Measurements from ENCODE around the gene MISP3. TPM values are rescaled to one million over a fixed set of nuclear protein-coding genes. Genes with fewer than 3 reads are reported as not detected.
A peak's percentile ranks its signal among the peaks of the same experiment; 100 is the strongest.

MISP3 gene
- total and polyA plus RNA-seq, 9 of the 15 experiments (the other 6 are each of a cell fraction or from before 2014, with no cell fraction given) = 0.25 to 5.6 (median 1.6) TPM

GRCh38 chr19:14039181-14039580 lies 33.4 kb upstream of the MISP3 start:
- POLR2A ChIA-PET = interaction anchor here (1.3 kb wide), 1 partner anchor 19 kb away, joined by 3 read pairs; no protein-coding TSS in a partner anchor
- in situ Hi-C loops (cut with MboI) = no loop called here
- Histone ChIP-seq H4K20me1 (replicated peaks; ENCODE audit: control insufficient read depth, insufficient read depth, low read length) (no peaks in the 10 kb centered on the region), H3K9me1 (ENCODE audit: control insufficient read depth, insufficient read depth, low read length) (no peaks in the 10 kb centered on the region), H2AFZ (ENCODE audit: low read depth, low read length) (no peak overlapping the region), H3K27me3 (ENCODE audit: control insufficient read depth in 2 of 2, insufficient read depth in 2 of 2, low read length in 2 of 2) (no peaks in the 10 kb centered on the region), H3K9ac (ENCODE audit: insufficient read depth in 1 of 2, low read depth in 2 of 2, low read length in 2 of 2) (peak overlapping the region in 1 of 2 experiments; percentile 2; a peak in 1 of 4 replicates), H3K4me3 (no peak overlapping the region), H3K4me2 (ENCODE audit: insufficient read depth, low read length) (no peak overlapping the region), H3K79me2 (ENCODE audit: control insufficient read depth, insufficient read depth, low read length) (no peaks in the 10 kb centered on the region), H3K9me3 (replicated peaks; ENCODE audit: control insufficient read depth, insufficient read depth, low read depth, low read length) (no peaks in the 10 kb centered on the region), H3K36me3 (ENCODE audit: control insufficient read depth, insufficient read depth, low read length) (peaks cover 11% of the 10 kb centered on the region; the same call in 2 of the 3 replicates), H3K27ac (ENCODE audit: extremely low read depth, low read depth, low read length) (no peak overlapping the region; the same call in 2 of the 3 replicates), H3K4me1 (replicated peaks in 1 of 2; ENCODE audit: control insufficient read depth in 2 of 2, insufficient read depth in 2 of 2, low read length in 2 of 2) (peaks cover 4 to 15% of the 10 kb centered on the region in 2 experiments; a peak in 2 of 5 replicates)
- intact Hi-C loops (cut with micrococcal nuclease) = loop anchor here (10.0 kb wide), 1 partner anchor 84 kb away; the partner anchor contains the start of gene DCAF15
- no peak for ATAC-seq
- BruUV-seq (replicated peaks) = no TSS peak
- peak in 1 of 4 experiments; percentile 5 for DNase-seq (ENCODE audit: extremely low read depth in 1 of 4, low spot score in 3 of 4)
- TF ChIP-seq ZFP36 (IDR thresholded peaks at IDR 0.05; ENCODE audit: low read depth, low read length, partially characterized antibody) = peak; percentile 59
- no peak for TF ChIP-seq HLTF (IDR thresholded peaks at IDR 0.05)
- peak; percentile 81 for TF ChIP-seq BCOR (IDR thresholded peaks at IDR 0.05)
- peak; percentile 67 for TF ChIP-seq RBM25 (IDR thresholded peaks at IDR 0.05; ENCODE audit: low read depth, low read length, severe bottlenecking)
- peak; percentile 58; the same call in 1 of the 2 replicates for TF ChIP-seq HDAC2 (IDR thresholded peaks at IDR 0.05)
- peak; percentile 26 to 52; a peak in 2 of 4 replicates for TF ChIP-seq KDM1A (IDR thresholded peaks at IDR 0.05)
- TF ChIP-seq, protein P1, sequence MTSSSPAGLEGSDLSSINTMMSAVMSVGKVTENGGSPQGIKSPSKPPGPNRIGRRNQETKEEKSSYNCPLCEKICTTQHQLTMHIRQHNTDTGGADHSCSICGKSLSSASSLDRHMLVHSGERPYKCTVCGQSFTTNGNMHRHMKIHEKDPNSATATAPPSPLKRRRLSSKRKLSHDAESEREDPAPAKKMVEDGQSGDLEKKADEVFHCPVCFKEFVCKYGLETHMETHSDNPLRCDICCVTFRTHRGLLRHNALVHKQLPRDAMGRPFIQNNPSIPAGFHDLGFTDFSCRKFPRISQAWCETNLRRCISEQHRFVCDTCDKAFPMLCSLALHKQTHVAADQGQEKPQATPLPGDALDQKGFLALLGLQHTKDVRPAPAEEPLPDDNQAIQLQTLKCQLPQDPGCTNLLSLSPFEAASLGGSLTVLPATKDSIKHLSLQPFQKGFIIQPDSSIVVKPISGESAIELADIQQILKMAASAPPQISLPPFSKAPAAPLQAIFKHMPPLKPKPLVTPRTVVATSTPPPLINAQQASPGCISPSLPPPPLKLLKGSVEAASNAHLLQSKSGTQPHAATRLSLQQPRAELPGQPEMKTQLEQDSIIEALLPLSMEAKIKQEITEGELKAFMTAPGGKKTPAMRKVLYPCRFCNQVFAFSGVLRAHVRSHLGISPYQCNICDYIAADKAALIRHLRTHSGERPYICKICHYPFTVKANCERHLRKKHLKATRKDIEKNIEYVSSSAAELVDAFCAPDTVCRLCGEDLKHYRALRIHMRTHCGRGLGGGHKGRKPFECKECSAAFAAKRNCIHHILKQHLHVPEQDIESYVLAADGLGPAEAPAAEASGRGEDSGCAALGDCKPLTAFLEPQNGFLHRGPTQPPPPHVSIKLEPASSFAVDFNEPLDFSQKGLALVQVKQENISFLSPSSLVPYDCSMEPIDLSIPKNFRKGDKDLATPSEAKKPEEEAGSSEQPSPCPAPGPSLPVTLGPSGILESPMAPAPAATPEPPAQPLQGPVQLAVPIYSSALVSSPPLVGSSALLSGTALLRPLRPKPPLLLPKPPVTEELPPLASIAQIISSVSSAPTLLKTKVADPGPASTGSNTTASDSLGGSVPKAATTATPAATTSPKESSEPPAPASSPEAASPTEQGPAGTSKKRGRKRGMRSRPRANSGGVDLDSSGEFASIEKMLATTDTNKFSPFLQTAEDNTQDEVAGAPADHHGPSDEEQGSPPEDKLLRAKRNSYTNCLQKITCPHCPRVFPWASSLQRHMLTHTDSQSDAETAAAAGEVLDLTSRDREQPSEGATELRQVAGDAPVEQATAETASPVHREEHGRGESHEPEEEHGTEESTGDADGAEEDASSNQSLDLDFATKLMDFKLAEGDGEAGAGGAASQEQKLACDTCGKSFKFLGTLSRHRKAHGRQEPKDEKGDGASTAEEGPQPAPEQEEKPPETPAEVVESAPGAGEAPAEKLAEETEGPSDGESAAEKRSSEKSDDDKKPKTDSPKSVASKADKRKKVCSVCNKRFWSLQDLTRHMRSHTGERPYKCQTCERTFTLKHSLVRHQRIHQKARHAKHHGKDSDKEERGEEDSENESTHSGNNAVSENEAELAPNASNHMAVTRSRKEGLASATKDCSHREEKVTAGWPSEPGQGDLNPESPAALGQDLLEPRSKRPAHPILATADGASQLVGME (CRISPR knock-in tag; IDR thresholded peaks at IDR 0.05) = no peak
- CTCF ChIA-PET (ENCODE audit: low intra/inter-chr PET ratio) = no interaction called here
- WGBS (ENCODE audit: insufficient coverage, low coverage, missing lambda C conversion rate) = 81% methylated on average over 7 of the region's 7 CpGs
- FAIRE-seq = no peak
